ENCODE data around the gene SLC43A1.
A peak's percentile ranks its signal among the peaks of the same experiment; 100 is the strongest.

The SLC43A1 gene

GRCh38 chr11:57476757-57477506, 38.6 kb downstream of the SLC43A1 start:
- no peak overlapping the region for H3K4me3 ChIP-seq (ENCODE audit: low read depth, low read length)
- DNase-seq (ENCODE audit: low read depth, low spot score) = no peak
- TF ChIP-seq CTCF (IDR thresholded peaks at IDR 0.05; ENCODE audit: low read depth, low read length) = peak; percentile 40
- in situ Hi-C loops (cut with HindIII; ENCODE audit: low sequenced_read_pairs) = no loop called here

DNA sequence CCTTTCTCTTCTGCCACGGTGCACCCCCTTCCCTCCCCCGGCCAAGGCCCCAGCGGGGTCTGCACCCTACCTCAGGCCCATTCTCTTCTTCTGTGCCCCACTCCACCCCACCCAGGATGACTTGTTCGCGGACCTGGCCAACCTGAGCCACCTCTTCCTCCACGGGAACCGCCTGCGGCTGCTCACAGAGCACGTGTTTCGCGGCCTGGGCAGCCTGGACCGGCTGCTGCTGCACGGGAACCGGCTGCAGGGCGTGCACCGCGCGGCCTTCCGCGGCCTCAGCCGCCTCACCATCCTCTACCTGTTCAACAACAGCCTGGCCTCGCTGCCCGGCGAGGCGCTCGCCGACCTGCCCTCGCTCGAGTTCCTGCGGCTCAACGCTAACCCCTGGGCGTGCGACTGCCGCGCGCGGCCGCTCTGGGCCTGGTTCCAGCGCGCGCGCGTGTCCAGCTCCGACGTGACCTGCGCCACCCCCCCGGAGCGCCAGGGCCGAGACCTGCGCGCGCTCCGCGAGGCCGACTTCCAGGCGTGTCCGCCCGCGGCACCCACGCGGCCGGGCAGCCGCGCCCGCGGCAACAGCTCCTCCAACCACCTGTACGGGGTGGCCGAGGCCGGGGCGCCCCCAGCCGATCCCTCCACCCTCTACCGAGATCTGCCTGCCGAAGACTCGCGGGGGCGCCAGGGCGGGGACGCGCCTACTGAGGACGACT, 39.3 kb downstream of the SLC43A1 start:
- DNase-seq (ENCODE audit: low read depth, low spot score) = no peak
- H3K4me3 ChIP-seq (ENCODE audit: low read depth, low read length) = no peak overlapping the region
- in situ Hi-C loops (cut with HindIII; ENCODE audit: low sequenced_read_pairs) = no loop called here
- TF ChIP-seq CTCF (IDR thresholded peaks at IDR 0.05; ENCODE audit: low read depth, low read length) = no peak

DNA sequence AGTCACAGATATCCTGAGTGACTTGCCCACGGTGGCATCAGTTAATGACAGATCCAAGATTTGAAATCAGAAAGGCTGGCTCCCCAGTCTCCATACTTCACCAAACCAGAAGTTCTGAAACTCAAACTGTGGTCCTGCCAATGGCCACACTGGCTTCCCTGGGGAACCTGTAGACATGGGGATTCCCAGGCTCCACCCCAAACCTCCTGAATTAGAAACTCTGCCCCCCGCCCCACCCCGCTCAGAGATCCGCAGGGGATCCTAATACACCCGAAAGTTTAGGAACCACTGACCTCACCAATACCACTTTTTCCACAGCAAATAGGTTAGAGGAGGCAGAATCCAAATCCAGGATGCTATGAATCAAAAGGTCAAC, 39.8 kb downstream of the SLC43A1 start:
- TF ChIP-seq CTCF (IDR thresholded peaks at IDR 0.05; ENCODE audit: low read depth, low read length) = no peak
- in situ Hi-C loops (cut with HindIII; ENCODE audit: low sequenced_read_pairs) = no loop called here
- H3K4me3 ChIP-seq (ENCODE audit: low read depth, low read length) = no peak overlapping the region
- no peak for DNase-seq (ENCODE audit: low read depth, low spot score)

- no peak overlapping the region for H3K4me3 ChIP-seq (ENCODE audit: low read depth, low read length)
- no peak for TF ChIP-seq CTCF (IDR thresholded peaks at IDR 0.05; ENCODE audit: low read depth, low read length)
- DNase-seq (ENCODE audit: low read depth, low spot score) = no peak
- in situ Hi-C loops (cut with HindIII; ENCODE audit: low sequenced_read_pairs) = no loop called here
Measured at GRCh38 chr11:57475191-57475590, 40.3 kb downstream of the SLC43A1 start.

DNA sequence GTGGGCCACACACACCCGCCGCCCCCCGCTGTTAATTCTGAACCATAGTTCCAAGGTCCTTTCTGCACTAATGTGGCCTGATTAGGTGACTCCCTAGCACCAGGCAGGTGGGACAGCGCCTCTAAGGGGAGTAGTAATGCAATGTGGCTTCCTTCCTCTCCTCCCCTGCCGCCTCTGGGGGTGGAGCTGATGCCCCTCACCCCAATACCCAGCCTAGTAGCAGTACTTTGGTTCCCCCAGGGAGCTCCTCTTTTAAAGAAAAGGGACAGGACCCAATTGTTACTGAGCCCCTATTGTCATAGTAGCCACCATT, 40.7 kb downstream of the SLC43A1 start:
- no peak for TF ChIP-seq CTCF (IDR thresholded peaks at IDR 0.05; ENCODE audit: low read depth, low read length)
- in situ Hi-C loops (cut with HindIII; ENCODE audit: low sequenced_read_pairs) = no loop called here
- DNase-seq (ENCODE audit: low read depth, low spot score) = no peak
- no peak overlapping the region for H3K4me3 ChIP-seq (ENCODE audit: low read depth, low read length)

GRCh38 chr11:57474017-57474802, 41.3 kb downstream of the SLC43A1 start:
- in situ Hi-C loops (cut with HindIII; ENCODE audit: low sequenced_read_pairs) = no loop called here
- no peak overlapping the region for H3K4me3 ChIP-seq (ENCODE audit: low read depth, low read length)
- no peak for DNase-seq (ENCODE audit: low read depth, low spot score)
- TF ChIP-seq CTCF (IDR thresholded peaks at IDR 0.05; ENCODE audit: low read depth, low read length) = no peak
